IMR-90 (cell line): ENCODE data around the gene ANKRD16.

Experiments used
- BHLHE40 ChIP-seq: fragments of 150-350 bp; IDR thresholded peaks from 2 replicates; pipeline ENCODE4 v1.6.1; 2016; ENCODE audit warnings: mild to moderate bottlenecking, low read depth, low read length
- CEBPB ChIP-seq: IDR thresholded peaks from 2 replicates; pipeline ENCODE4 v1.6.1; 2012; ENCODE audit warnings: low read depth, low read length, improper control_type of control experiment
- CHD1 ChIP-seq: IDR thresholded peaks from 2 replicates; pipeline ENCODE4 v1.6.1; 2012; ENCODE audit warnings: low read depth, low read length, improper control_type of control experiment
- FOS ChIP-seq: fragments of 150-350 bp; IDR thresholded peaks from 2 replicates; pipeline ENCODE4 v1.6.1; 2016; ENCODE audit warnings: low read depth, low read length
- MAZ ChIP-seq: IDR thresholded peaks from 2 replicates; pipeline ENCODE4 v1.6.1; 2012; ENCODE audit warnings: low read depth, mild to moderate bottlenecking, low read length, improper control_type of control experiment, moderate library complexity, borderline replicate concordance
- MXI1 ChIP-seq: IDR thresholded peaks from 2 replicates; pipeline ENCODE4 v1.6.1; 2012; ENCODE audit warnings: low read depth, mild to moderate bottlenecking, low read length, moderate library complexity, borderline replicate concordance
- POLR2A ChIP-seq: IDR thresholded peaks from 2 replicates; pipeline ENCODE4 v1.6.1; 2012; ENCODE audit warnings: mild to moderate bottlenecking, low read depth, low read length
- RAD21 ChIP-seq: IDR thresholded peaks from 2 replicates; pipeline ENCODE4 v1.6.1; 2012; ENCODE audit warnings: low read length, improper control_type of control experiment
- RFX5 ChIP-seq: IDR thresholded peaks from 2 replicates; pipeline ENCODE4 v1.8.0; 2012; ENCODE audit warnings: low read depth, mild to moderate bottlenecking, low read length, moderate library complexity
- SMC3 ChIP-seq: fragments of 150-350 bp; IDR thresholded peaks from 2 replicates; pipeline ENCODE4 v1.6.1; 2016; ENCODE audit warnings: low read depth, mild to moderate bottlenecking, antibody characterized with exemption, low read length, moderate library complexity
- TF ChIP-seq, protein P1 (sequence below): conservative IDR thresholded peaks from 2 replicates; pipeline ENCODE4 v1.5.1; 2012; ENCODE audit warnings: mild to moderate bottlenecking, low read depth, low read length, improper control_type of control experiment
- TF ChIP-seq, protein P2 (sequence below): fragments of 150-350 bp; IDR thresholded peaks from 2 replicates; pipeline ENCODE4 v1.6.1; 2017; ENCODE audit warnings: mild to moderate bottlenecking, antibody characterized with exemption, low read length, low read depth
- TF ChIP-seq, protein P3 (sequence below): fragments of 150-350 bp; IDR thresholded peaks from 2 replicates; pipeline ENCODE4 v1.6.1; 2016; ENCODE audit warnings: low read depth, mild to moderate bottlenecking, low read length, moderate library complexity, borderline replicate concordance

DNA sequence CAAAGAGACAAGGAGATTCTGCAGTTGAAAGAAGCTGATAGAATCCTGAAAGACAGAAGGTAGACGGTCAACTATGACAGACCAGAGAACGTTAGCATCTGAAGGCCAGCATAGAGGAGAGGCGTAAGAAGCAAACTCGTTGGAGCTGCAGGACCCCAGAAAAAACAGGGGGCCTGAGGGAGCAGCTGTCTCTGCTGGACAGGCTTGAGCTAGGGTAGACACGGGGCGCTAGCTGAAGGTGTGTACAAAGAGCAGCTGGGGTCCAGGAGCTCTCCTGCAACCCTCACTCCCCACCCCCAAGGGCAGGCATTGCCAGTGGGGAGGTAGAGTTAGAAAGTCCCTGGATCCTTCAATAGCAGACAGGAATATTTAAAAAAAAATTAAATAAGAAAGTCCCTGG, 61.9 kb downstream of the ANKRD16 start:
- TF ChIP-seq POLR2A (no peak), FOS (no peak), BHLHE40 (no peak), MXI1 (no peak), RAD21 (no peak), RFX5 (no peak), CEBPB (no peak), SMC3 (no peak), CHD1 (no peak), MAZ (no peak)
- TF ChIP-seq, protein P1, sequence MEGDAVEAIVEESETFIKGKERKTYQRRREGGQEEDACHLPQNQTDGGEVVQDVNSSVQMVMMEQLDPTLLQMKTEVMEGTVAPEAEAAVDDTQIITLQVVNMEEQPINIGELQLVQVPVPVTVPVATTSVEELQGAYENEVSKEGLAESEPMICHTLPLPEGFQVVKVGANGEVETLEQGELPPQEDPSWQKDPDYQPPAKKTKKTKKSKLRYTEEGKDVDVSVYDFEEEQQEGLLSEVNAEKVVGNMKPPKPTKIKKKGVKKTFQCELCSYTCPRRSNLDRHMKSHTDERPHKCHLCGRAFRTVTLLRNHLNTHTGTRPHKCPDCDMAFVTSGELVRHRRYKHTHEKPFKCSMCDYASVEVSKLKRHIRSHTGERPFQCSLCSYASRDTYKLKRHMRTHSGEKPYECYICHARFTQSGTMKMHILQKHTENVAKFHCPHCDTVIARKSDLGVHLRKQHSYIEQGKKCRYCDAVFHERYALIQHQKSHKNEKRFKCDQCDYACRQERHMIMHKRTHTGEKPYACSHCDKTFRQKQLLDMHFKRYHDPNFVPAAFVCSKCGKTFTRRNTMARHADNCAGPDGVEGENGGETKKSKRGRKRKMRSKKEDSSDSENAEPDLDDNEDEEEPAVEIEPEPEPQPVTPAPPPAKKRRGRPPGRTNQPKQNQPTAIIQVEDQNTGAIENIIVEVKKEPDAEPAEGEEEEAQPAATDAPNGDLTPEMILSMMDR, result no peak
- TF ChIP-seq, protein P2, sequence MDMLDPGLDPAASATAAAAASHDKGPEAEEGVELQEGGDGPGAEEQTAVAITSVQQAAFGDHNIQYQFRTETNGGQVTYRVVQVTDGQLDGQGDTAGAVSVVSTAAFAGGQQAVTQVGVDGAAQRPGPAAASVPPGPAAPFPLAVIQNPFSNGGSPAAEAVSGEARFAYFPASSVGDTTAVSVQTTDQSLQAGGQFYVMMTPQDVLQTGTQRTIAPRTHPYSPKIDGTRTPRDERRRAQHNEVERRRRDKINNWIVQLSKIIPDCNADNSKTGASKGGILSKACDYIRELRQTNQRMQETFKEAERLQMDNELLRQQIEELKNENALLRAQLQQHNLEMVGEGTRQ, result no peak
- TF ChIP-seq, protein P3, sequence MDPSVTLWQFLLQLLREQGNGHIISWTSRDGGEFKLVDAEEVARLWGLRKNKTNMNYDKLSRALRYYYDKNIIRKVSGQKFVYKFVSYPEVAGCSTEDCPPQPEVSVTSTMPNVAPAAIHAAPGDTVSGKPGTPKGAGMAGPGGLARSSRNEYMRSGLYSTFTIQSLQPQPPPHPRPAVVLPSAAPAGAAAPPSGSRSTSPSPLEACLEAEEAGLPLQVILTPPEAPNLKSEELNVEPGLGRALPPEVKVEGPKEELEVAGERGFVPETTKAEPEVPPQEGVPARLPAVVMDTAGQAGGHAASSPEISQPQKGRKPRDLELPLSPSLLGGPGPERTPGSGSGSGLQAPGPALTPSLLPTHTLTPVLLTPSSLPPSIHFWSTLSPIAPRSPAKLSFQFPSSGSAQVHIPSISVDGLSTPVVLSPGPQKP, result no peak
